HG02759 (cell line): Measurements from ENCODE around the gene CRYBA4.

ENCODE experiments used
- ATAC-seq: cut with Tn5 transposase; IDR thresholded peaks from one replicate; pipeline ENCODE4 v1.9.1; 2021; ENCODE audit warnings: mild to moderate bottlenecking, moderate library complexity; ENCODE audit not compliant: unreplicated experiment

Gene CRYBA4

GRCh38 chr22:26621663-26622062, at the start of gene CRYBA4:
Gene CRYBA4, plus strand, starts transcription at chr22:26621963. Its CDS starts 634 bp downstream, at chr22:26622597.
- no peak for ATAC-seq

GRCh38 chr22:26573026-26573662, 48.6 kb upstream of the CRYBA4 start:
- no peak for ATAC-seq

- no peak for ATAC-seq
Observed at GRCh38 chr22:26574001-26574723, 47.6 kb upstream of the CRYBA4 start.

DNA sequence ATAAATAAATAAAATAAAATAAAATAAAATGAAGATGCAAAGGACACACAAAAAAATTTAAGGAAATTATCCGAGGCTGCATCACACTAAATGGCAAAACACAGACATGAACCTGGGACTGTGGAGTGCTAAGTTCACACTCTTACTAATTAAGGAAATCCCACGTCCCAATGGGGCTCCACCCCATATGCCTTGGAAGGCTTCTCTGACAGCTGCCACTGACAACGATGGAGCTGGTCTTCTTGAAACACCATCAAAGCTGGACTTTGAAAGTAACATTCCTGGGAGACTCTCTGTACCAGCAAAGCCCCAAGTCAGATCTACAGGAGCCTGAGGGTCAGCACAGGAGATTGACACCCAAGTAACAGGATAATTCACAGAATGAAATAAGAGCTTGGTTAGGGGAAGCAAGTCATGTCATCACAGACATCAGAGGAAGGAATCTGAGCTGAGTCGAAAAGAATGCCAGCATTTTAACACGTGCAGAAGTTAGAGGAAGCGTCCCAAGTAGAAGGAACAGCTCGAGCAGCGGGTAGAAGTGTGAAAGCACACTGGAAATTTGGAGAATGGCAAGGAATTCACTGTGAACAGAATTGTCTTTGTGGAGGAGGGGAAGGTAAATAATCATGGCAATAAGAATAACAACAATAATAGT, 45.6 kb upstream of the CRYBA4 start:
- no peak for ATAC-seq

GRCh38 chr22:26577081-26577480, 44.7 kb upstream of the CRYBA4 start:
- ATAC-seq = no peak

GRCh38 chr22:26579331-26579886, 42.4 kb upstream of the CRYBA4 start:
- ATAC-seq = peak; percentile 75

DNA sequence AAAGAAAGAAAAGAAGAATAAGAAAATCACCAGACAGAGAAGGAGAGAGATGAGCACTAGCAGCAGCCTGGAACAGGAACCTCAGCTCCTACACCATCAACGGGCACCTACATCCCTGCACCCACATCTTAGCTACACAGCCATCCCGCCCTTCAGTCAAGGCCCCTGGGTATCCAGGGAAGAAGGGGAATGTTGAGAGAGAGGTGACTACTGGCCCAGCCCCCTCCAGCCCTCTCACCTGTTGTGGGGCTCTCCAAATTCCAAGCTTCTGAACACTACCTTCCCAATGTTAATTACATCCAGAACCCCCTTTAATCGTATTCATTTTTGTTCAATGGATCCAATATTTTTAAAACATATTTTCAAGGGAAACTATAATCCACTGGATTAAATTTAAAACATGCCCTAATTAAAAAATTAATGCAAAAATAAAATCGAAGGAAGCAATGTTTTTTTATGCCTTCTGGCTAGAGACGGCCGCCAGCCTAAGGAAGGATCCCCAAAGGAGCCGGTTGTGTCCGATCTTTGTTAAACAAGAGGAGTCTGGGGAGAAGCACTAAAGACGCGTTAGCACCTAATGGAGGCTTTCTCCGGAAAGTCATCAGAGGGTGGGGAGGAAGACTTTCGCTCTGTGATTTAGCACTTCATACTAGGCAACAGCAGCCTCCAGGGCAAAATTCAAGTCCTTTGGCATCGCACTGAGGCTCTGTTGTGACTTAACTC, 41.4 kb upstream of the CRYBA4 start:
- ATAC-seq = no peak

- ATAC-seq = no peak
Observed at GRCh38 chr22:26581026-26581425, 40.7 kb upstream of the CRYBA4 start.

DNA sequence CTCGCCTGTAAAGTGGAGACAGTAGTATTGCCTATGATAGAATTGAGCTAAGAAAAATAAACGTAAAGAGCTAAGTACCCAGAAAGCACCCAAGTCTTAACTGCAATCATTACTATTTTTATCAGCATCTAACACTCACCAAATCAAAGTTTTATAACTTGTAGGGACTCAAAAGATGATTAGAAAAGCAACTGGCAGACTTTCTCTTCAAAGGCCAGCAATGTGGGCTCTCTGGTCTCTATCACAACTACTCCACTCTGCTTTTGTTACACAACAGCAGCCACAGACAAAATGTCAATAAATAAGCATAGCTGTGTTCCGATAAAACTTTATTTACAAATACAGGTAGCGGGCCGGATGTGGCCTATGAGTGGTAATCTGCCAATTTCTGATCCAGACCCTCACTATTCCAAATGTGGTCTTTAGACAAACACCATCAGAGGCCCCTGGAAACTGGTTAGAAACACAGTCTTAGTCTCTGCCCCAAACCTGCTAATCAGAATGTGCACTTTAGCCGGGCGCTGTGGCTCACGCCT, 40.1 kb upstream of the CRYBA4 start:
- no peak for ATAC-seq

- ATAC-seq = no peak
Observed at GRCh38 chr22:26584010-26584409, 37.8 kb upstream of the CRYBA4 start.

DNA sequence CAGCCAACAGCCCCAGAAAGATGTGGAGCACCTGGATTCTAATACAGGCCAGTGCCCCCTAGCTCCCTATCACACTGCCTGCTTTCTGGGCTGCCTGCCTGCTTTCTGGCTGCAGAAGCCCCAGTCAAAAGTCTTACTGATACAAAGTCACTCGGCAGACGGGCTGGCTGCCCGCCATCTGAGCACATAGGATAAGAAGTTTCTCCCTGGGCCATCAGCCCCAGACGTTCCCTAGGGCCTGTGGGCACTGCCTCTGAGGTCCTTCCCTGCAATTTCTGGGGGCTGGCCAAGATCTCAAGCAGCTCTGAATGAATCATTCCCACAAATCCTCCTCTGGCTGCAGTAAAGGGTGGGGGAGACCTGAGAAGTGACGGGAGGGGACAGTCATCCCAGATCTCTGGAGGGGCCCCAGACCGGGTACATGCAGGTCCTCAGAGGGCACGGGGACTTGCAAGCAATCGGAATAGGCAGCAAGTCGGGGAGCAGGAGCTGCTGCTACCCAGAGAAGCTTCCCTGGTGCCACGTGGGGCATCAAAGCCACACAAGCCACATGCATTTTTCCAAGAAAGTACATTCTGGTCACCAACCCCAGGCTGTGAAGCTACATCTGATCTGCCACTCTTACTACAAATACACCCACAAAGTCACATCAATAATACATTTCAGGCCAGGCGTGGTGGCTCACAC, 36.5 kb upstream of the CRYBA4 start:
- ATAC-seq = no peak

DNA sequence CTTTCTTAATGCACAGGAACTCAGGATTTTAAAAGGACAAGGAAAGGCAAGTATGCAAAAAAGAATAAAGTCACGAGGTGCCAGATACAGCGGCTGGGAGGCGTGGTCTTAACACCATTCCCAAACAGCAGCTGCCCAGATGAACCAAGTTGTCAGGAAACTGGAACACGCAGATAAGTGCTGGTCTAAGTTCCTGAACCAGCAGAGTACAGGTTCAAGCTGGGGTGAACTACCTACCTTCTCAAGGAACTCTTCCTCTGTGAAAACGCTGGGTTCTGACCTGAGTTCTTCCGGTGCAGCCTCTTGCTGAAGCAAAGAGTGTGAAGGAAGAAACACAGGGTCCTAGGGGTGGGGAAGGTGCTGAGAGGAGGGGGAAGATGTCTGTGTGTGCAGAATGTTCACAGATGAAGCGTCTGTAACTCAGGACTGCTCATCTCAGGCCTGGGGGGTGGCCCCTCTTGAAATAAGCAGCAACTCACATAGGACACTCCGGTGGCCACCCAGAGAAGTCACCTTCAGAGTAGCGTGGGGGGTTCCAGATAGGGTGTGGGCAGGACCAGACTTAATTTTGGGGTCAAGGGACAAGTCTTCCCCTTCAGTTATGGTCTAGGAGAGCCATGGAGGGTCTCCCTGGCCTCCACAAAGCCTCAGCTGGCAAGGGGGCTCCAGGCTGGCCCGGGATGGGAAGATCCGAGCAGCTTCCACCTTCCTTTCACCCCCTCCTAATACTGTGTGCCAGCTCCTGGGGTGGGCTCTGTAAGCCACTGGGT, 35.0 kb upstream of the CRYBA4 start:
- no peak for ATAC-seq

- ATAC-seq = no peak
Observed at GRCh38 chr22:26587991-26588613, 33.7 kb upstream of the CRYBA4 start.

DNA sequence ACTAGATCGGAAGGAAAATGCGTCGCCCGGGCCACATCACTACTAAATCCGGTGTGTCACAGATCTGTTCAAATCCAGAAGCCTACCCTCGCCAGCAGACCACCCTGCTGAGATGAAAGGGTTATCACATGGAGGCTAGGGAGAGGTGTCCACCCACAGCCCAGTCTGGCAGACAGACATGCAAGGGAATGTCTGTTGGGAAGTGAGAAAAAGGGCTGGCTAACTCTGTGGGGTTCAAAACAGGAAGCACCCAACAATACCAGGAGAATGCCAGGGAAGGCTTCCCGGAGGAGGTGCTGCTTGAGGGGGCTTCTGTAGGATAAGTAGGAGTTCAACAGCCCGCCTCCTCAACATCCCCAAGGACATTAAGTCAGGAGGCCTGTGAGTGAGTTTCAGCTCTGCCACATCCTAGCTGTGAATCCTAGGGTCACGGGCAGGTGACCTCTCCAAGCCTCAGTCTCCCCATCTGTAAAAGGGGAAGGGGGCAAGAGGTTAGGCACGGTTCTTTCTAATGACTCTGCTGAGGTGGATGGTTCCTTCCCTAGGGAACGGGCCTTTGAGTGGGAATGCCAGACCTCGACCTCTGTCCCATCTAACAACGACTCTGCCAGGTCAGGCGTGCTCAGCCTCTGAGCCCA, 32.9 kb upstream of the CRYBA4 start:
- ATAC-seq = no peak

GRCh38 chr22:26589367-26589844, 32.4 kb upstream of the CRYBA4 start:
- ATAC-seq = peak; percentile 33

GRCh38 chr22:26589845-26590736, 31.7 kb upstream of the CRYBA4 start, which contains the start of gene TPST2:
Gene TPST2, minus strand, starts transcription at chr22:26590132. Its CDS starts 48,502 bp downstream, at chr22:26541630.
- ATAC-seq = peak; percentile 81

DNA sequence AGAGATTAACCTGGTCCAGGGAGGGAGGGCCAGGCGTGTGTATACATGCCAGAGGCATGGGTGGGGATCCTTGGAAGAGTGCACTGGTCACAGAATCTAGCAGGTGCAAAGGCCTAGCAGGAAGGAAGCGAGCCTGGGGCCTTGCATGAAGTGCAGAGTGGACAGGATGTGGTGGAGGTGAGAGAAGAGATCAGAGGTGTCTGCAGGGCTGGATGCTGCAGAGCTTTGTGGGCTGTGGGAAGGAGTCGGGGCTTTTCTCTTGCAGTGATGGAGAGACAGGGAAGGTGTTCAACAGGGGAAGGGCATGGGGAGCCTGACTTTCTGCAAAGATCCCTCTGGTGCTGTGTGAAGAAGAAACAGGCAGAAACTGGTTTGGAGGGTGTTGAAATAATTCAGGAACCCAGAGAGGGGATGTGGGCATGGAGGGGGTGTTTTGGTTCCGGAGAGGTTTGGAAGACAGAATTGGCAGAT, 29.3 kb upstream of the CRYBA4 start:
- no peak for ATAC-seq
